GM18511 (cell line): ENCODE results near the gene ACSS3.
"Not testable (repeated sequence)": the region's sequence is repeated elsewhere in the genome, so short reads cannot be mapped to it uniquely, and the experiment has no call there.

ENCODE experiments used
- ATAC-seq: cut with Tn5 transposase; IDR thresholded peaks from one replicate; pipeline ENCODE4 v1.9.1; 2021; ENCODE audit warnings: mild to moderate bottlenecking, moderate library complexity; ENCODE audit not compliant: unreplicated experiment

Gene ACSS3

DNA sequence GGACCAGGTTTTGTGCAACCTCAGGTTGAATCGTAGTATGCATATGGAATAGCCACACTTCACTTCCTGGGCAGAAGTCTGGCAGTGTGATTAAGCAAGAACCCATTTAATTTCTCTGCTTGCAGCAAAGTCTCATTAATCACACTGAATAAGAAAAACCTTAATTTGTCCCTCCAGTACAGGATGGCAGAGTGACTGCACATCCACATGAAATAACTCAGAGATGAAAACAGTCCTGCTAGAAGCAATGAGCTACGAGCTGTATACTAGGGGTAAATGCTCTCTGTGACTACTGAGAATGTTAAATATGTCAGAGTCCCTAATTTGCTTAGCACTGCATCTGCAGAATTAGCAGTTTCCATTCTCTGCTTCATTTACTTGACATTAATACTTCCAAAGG is 88.9 kb downstream of the ACSS3 start:
- no peak for ATAC-seq

DNA sequence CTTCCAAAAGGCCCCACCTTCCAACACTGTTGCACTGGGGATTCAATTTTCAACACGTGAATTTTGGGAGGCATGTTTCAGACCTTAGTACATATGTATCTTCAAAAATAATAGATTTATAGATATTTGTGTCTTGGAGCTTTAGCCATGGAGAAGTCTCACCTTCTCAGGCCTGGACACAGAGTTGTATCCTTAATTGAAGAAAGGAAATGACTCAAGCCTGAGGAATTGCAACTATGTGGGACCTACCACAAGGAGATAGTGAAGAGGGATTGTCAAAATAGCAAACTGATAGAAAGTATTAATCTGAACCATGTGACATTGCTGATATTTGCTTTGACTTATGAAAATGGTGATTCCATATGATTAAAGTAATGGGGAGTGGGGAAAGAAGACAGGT is 89.8 kb downstream of the ACSS3 start:
- ATAC-seq, result no peak

DNA sequence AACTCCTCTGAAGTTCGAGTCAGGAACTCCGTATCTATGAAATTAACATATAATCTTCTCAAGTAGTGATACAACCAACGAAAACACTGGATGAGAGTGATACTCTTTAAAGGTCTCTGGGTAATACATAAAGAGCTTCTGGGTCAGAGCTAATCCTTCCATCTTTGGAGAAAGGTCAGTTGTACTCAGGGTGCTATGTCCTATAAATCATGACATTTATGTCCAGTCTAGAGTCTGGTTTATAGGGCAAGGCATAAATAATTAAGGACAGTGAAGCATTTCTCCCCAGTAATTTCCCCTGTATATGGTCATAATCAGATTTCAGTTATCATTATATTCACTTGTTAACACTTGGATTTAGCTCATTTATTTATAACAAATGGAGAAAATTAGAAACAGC is 90.6 kb downstream of the ACSS3 start:
- no peak for ATAC-seq

DNA sequence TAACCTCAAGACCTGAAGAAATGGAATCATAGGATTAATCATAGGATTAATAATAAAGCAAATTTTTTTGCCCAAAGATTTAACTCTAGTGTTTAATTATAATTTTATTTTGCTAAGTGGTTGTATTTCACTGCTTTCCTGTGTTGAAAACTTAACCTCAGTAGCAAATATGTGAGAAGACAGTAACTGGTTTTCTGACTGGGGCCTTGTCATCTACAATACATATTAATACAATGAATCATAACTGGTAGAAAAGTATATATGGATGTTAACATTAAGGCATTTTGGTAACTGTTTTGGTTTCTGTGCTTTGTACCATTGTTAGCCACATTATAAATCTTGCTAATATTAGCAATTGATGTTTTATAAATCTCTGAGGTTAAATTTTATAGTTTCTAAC is 92.2 kb downstream of the ACSS3 start:
- ATAC-seq, result no peak

DNA sequence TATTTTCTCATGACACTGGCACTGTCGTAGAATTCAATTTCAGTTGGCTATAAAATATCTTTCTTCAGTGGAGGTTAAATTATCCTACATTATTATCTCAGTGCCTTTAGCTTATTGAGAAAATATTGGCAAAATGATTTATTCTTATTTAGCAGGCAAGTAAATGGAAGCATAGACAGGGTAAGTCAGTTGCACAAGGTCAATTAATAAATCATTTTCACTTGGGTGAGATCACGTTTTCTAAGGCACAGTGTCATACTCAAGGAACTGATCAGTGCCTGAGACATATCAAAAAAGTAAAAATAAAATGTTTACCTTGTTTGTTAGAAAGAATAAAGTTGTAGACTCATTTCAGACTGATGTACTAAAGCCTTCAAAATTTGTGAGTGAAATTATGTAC is 95.0 kb downstream of the ACSS3 start:
- no peak for ATAC-seq

DNA sequence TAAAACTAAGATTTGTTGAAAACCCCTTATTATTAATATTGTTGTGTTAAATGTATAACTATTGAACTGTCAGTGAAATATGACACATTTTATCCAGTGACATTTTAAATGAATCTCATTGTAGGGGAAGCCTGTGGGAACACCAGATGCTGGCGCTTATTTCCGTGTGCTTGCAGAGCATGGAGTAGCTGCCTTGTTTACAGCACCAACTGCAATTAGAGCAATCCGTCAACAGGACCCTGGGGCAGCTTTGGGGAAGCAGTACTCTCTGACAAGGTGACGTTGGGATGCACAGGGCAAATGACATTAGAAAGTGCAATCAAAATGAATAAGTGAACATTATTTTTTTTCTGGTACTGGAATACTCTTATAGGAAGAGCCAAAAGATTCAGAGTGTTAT is 96.8 kb downstream of the ACSS3 start:
- no peak for ATAC-seq

DNA sequence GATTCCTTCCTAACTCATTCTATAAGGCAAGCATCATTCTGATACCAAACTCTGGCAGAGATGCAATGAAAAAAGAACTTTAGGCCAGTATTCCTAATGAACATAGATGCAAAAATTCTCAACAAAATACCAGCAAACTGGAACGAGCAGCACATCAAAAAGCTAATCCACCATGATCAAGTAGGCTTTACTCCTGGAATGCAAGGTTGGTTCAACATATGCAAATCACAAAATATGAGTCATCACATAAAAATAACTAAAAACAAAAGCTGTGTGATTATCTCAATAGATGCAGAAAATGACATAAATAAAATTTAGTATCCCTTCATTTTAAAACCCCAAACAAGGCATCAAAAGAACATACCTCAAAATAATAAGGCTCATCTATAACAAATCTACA is 98.9 kb downstream of the ACSS3 start:
- no peak for ATAC-seq

DNA sequence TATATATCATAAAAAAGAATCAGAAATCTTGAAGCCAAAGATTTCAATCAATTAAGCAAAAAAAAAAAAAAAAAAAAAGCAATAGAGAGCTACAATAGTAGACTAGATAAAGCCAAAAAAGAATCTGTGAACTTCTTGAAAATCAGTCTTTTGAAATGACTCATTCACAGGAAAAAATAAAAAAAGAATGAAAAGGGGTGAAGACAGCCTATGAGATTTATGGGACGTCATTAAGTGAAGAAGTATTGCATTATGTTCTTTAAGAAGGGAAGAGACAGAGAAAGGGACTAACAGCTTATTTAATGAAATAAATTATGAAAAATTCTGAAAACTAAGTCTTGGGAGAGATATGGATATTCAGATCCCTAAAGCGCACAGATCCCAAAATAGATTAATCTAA is 103.8 kb downstream of the ACSS3 start:
- no peak for ATAC-seq

DNA sequence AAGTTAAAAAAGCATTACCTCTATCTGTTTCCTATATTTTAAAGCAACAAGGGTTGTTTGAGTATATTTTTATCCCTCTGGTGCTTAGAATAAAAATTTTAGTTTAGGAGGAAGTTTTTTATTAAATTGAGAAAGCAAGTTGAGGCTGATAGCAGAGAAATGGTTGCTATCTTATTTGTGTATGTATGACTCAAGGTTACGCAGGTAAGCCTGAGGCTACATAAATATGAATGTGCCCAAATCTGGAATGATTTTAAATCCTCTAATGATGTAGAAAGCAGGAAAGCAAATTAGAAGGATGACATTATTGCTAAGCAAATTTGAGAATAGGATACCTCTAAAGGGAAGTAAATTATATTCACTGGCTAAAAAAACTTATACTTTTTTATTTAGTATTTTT is 109.8 kb downstream of the ACSS3 start:
- ATAC-seq, result no peak

DNA sequence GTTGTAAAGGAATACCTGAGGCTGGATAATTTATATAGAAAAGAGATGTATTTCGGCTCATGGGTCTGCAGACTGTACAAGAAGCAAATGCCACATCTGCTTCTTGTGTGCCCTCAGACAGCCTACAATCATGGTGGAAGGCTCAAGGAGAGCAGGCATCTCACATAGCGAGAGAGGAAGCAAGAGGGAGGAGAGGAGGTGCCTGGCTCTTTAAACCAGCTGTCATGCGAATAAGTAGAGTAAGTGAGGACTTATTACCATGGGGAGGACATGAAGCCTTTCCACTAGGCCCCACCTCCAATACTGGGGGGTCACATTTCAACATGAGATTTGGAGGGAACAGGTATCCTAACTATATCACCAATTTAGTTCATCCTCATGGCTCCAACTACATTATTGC is 118.7 kb downstream of the ACSS3 start:
- ATAC-seq, result no peak

DNA sequence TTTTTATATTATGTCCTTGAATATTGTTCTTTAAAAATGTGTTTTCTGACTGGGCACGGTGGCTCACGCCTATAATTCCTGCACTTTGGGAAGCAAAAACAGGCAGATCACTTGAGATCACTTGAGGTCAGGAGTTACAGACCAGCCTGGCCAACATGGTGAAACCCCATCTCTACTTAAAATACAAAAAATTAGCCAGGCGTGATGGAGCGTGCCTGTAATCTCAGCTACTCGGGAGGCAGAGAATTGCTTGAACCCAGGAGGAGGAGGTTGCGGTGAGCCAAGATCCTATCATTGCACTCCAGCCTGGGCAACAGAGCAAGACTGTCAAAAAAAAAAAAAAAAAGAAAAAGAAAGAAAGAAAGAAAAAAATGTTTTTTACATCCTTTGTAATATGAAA is 122.7 kb downstream of the ACSS3 start:
- not testable (repeated sequence) for ATAC-seq

DNA sequence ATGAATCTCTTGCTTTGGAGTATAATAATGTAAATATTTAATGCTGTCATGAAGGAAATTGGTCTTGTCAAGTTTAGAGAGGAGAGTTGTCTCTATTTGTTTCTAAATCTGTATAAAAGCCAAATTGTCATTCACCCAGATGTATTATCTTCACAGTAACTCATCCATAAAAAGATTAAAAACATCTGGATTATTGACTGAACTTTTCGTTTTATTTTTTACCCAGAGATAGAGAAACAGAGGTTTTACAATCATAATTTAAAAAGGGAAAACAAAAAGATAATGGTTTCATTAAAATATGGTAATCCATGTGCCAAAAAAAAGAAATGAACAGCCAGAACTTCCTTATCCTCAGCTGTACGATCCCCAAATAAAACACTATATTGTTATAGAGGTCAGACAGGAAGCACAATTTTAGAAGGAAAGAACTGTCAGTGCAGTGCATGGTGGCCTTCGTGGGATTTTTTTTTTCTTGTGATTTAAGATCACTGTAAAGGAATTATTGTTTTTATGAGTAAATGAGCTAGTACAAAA is 125.9 kb downstream of the ACSS3 start:
- no peak for ATAC-seq

DNA sequence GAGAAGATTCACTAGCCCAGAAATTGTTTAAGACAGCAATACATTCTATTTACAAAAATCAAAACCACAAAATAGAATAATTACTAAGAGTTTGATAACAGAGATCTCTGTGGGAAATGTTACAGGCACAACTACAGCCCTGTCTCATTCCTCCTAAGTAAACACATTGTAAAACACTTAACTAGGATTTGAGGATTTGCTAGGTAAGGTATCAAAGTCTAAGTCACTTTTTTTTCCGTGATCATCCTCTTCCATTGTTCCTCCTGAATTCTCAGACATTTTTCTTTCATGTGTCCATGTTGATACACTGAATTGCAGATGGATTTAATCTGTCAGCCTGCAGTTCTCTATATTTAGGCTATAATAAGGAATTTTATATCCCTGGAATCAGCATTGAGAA is 127.5 kb downstream of the ACSS3 start:
- no peak for ATAC-seq

DNA sequence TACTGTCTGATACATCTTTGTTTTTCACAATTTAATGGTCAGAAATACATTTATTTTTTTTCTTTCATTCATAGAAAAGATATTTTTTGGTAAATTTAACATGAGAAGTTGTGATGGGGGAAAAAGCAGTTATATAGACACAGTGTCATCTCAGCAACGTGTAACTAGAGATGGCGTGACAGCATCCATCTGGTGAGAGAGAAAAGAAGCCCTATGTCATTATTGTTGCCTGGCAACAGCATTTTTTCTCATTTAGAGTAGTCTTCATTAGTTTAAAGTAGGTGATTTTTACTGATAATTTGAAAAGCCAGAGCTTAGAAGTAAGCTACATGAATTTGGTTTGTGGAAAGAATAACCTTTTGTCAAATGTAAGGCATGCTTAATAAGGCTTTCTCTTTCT is 128.6 kb downstream of the ACSS3 start:
- no peak for ATAC-seq

DNA sequence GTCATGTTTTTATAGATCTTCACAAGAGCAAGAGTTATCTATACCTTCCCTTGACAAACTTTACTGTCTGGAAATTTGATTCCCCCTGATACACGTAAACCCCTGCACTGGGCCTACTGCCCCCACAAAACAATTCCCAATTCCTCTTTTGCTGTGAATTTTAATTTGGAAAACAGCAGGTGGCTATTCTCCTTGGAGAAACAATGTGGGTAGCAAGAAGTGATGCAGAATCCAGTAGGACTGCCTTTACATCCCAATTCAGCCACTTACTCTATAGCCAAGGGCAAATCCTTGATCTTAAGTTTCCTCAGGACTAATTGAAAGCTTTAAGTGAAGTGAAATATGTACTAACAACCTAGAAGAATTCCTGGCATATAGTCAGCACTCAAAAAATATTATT is 129.3 kb downstream of the ACSS3 start:
- ATAC-seq, result no peak

DNA sequence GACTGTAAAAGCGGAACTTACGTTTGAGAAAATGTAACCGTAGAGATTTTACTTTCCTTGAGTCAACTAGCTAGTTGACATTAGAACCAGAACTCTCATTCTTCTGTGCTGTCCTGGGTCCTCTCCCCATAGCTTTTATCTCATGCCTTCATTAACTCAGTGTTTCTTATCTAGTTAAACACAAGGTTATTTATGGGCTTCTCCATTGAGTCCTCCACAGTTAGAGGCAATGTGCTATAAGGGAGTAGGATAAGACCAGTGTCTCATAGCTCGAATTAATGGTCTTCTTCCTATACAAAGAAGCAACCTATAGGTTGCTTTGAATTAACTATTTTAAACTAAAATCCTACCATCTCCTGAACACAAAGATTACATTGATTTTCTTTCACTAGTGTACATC is 129.8 kb downstream of the ACSS3 start:
- ATAC-seq, result no peak

DNA sequence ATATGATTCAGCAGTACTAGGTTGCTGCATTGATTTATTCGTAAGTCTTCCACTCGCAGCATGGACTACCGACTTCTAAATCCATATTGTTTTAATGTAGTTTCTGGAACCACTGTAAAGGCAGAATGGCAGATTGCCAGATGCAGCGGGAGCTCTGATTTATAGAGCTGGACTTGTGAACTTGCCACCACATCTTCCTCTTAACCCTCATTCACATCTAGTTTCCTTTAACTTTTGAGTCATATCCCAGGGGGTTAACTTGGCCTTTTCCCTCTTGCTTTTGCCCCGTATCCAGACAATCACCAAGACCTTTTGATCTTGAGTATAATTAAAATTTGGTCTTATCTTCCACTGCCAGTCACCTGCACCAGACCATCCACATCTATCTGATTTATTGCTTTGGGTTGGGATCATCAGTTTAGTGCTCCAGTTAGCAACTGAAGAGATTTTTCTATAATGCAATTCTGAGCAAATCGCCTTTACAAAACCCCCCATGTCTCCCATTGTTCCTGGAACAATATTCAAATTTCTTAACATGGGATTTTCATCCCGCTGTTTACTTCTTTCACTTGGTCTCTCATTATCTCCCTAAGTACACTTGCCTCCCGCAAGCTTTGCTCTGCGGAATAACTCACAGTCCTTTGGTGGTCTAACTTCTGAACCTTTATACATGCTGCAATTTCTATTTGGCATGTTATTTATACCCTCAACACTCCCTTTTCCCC is 130.5 kb downstream of the ACSS3 start:
- no peak for ATAC-seq

DNA sequence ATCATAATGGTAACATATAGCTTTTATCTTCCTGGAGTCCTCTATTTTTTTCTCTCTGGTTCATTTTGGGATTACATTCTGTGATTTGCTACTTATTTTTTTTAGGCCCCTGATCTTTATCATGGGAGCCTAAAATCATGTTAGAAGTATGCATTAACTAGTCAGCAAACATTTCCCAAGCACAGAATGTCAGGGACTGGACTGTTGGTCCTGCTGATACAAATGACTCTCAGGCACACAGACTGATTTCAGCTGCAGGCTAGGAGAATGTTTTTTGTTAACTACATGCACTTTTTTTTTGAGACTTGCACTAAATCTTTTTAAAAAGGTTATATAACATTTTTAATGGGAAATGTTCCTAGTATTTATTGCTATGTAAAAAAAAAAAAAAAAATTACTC is 131.1 kb downstream of the ACSS3 start:
- no peak for ATAC-seq

DNA sequence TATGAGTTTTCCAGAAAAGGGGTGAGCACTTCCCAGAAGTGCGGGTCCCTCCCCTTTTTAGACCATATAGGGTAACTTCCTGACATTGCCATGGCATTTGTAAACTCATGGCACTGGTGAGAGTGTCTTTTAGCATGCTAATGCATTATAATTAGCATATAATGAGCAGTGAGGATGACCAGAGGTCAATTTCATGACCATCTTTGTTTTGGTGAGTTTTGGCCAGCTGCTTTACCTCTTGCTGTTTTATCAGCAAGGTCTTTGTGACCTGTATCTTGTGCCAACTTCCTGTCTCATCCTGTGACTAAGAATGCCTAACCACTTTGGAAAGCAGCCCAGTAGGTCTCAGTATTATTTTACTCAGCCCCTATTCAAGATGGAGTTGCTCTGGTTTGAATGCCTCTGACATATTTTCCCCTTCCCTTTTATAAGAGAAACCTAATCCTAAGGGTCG is 131.9 kb downstream of the ACSS3 start:
- not testable (repeated sequence) for ATAC-seq

DNA sequence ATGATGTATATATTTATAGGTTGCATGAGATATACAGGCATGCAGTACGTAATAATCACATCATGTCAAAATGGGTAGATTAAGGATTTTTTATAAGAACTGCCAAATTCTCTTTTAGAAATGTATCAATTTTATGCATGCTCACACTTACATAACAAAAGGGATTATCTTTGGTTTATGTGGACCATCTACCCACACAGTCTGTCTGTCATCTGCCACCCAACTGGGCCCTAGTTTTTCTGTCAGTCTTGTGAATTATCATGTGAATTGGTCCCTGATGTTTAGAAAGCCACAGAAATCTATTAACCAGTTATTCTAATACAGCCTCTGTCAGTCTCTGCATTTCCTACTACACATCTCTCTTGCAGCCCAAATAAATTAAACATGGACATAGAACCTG is 133.4 kb downstream of the ACSS3 start:
- ATAC-seq, result no peak

DNA sequence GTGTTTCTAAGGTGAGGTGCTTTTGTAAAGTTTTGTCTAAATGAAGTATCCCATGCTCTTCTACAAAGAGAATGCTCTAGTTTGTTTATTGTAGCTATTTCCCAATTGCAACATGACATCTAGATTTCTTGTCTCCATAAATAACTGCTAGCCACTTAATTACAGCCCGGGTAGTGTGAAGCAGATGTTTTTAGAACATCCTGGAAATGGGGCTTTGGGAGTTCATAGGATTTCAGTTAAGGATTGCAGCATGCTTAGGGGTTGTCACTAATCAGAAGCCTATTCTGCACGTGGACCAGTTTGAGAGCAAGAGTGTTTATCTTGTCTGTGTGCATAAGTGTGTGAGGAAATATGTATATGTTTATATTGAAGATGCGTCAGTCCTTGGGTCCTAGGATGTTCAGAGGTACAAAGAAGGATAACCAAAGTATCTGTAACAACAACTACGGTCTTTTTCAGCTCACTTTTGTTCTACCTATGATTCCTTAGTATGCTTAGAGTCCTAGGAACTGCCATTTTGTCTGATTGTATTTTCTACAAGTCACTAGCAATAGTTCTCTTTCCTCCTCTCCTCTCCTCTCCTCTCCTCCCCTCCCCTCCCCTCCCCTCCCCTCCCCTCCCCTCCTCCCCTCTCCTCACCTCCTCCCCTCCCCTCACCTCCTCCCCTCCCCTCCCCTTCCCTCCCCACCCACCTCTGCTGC is 135.3 kb downstream of the ACSS3 start:
- no peak for ATAC-seq

DNA sequence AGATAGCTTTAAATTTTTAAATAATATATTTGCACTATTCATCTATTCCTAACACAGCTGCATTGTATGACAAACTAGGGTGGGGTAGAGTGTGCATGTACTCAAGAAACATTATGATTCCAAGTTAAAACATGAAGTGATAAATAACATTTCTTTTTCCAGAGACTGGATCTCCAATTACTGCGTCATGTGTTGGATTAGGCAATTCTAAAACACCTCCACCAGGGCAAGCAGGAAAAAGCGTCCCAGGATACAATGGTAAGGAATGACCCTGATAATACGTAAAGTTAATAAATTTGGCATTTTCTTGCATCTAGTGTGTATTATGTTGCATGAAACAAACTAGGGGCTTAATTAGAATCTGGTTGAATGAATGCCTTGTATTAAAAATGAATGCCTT is 138.9 kb downstream of the ACSS3 start:
- no peak for ATAC-seq
